ENCODE measurements around the gene CYP2B6.

Gene CYP2B6

DNA sequence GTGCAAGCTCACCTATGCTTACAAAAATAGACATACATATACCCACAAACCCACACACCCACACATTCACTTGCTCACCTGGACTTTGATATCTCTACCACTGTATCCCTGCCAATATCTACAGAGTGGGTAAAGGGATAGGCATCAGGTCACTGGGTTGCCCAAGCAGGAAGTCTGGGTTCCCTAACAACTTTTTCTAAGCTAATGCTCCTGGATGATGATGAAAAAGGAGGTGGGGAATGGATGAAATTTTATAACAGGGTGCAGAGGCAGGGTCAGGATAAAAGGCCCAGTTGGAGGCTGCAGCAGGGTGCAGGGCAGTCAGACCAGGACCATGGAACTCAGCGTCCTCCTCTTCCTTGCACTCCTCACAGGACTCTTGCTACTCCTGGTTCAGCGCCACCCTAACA is at the start of gene CYP2B6:
Gene CYP2B6 (plus strand): TSS at position 311 of the 410 bp plus-strand sequence. CDS start 24 bp downstream, at position 335.
- H3K27me3 ChIP-seq (ENCODE audit: insufficient read depth, low read length, poor library complexity) = no peaks in the 10 kb centered on the region
- no peak for ATAC-seq (ENCODE audit: insufficient read depth, low read depth)

DNA sequence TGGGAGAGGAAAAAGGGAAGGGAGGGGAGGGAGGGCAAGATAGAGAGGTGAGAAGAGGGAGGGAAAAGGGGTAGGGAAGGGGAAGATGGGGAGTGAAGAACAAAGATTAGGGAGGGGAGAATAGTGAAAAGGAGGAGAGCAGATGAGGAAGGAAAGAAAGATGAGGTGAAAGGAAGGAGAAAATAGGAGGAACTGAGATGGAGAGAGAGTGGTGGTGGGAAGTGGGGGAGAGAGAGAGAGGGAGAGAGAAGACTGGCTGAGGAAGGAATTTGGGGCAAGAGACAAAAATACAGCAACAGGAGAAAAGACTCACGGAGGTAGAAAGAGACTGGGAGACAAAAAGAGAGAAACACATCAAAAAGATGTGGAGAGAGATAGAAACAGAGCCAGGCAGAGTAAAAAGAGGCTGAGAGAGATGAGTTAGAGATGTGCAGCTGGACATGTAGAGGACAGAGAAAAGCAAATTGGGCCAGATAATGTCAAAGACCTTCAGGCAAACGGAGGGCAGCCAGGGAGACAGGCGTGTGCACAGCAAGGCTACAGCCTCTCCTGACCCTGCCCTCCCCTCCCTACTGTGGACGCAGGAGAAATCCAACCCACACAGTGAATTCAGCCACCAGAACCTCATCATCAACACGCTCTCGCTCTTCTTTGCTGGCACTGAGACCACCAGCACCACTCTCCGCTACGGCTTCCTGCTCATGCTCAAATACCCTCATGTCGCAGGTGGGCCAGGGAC is 49.4 kb upstream of the CYP2B6 start:
- no peak for ATAC-seq (ENCODE audit: insufficient read depth, low read depth)
- no peak overlapping the region for H2AFZ ChIP-seq (ENCODE audit: low read depth, low read length)
- no peaks in the 10 kb centered on the region for H4K20me1 ChIP-seq (ENCODE audit: insufficient read depth, low read length)
- no peak overlapping the region for H3K9ac ChIP-seq (ENCODE audit: low read depth, low read length)
- TF ChIP-seq EZH2 (IDR thresholded peaks at IDR 0.05; ENCODE audit: borderline replicate concordance, low read depth, low read length, severe bottlenecking) = no peak
- TF ChIP-seq, protein P1, sequence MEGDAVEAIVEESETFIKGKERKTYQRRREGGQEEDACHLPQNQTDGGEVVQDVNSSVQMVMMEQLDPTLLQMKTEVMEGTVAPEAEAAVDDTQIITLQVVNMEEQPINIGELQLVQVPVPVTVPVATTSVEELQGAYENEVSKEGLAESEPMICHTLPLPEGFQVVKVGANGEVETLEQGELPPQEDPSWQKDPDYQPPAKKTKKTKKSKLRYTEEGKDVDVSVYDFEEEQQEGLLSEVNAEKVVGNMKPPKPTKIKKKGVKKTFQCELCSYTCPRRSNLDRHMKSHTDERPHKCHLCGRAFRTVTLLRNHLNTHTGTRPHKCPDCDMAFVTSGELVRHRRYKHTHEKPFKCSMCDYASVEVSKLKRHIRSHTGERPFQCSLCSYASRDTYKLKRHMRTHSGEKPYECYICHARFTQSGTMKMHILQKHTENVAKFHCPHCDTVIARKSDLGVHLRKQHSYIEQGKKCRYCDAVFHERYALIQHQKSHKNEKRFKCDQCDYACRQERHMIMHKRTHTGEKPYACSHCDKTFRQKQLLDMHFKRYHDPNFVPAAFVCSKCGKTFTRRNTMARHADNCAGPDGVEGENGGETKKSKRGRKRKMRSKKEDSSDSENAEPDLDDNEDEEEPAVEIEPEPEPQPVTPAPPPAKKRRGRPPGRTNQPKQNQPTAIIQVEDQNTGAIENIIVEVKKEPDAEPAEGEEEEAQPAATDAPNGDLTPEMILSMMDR (IDR thresholded peaks at IDR 0.05; ENCODE audit: borderline replicate concordance, extremely low read depth, low read length, poor library complexity, severe bottlenecking) = no peak
- no peak overlapping the region for H3K4me2 ChIP-seq (ENCODE audit: insufficient read depth, low read length)
- H3K9me3 ChIP-seq (ENCODE audit: insufficient read depth, low read length, severe bottlenecking) = no peaks in the 10 kb centered on the region
- DNase-seq = no peak
- no peaks in the 10 kb centered on the region for H3K4me1 ChIP-seq (ENCODE audit: insufficient read depth, low read length)
- no peak overlapping the region for H3K4me3 ChIP-seq (ENCODE audit: low read depth in 1 of 2, low read length in 2 of 2)
- H3K79me2 ChIP-seq (ENCODE audit: insufficient read depth, low read length) = no peaks in the 10 kb centered on the region
- H3K27me3 ChIP-seq (ENCODE audit: insufficient read depth, low read length, poor library complexity) = no peaks in the 10 kb centered on the region
- no peak overlapping the region for H3K27ac ChIP-seq (ENCODE audit: low read length)
- no peaks in the 10 kb centered on the region for H3K36me3 ChIP-seq (ENCODE audit: insufficient read depth, low read length)

More for the DNA sequence above, at the start of gene CYP2B6:
- TF ChIP-seq, protein P1 (IDR thresholded peaks at IDR 0.05; ENCODE audit: borderline replicate concordance, extremely low read depth, low read length, poor library complexity, severe bottlenecking) = no peak
- TF ChIP-seq EZH2 (IDR thresholded peaks at IDR 0.05; ENCODE audit: borderline replicate concordance, low read depth, low read length, severe bottlenecking) = no peak
- Histone ChIP-seq H4K20me1 (ENCODE audit: insufficient read depth, low read length) (no peaks in the 10 kb centered on the region), H3K4me1 (ENCODE audit: insufficient read depth, low read length) (no peaks in the 10 kb centered on the region), H3K9ac (ENCODE audit: low read depth, low read length) (no peak within 1 kb of the TSS), H3K27ac (ENCODE audit: low read length) (no peak within 1 kb of the TSS), H2AFZ (ENCODE audit: low read depth, low read length) (no peak within 1 kb of the TSS), H3K9me3 (ENCODE audit: insufficient read depth, low read length, severe bottlenecking) (no peaks in the 10 kb centered on the region), H3K79me2 (ENCODE audit: insufficient read depth, low read length) (no peaks in the 10 kb centered on the region), H3K4me3 (ENCODE audit: low read depth in 1 of 2, low read length in 2 of 2) (no peak within 1 kb of the TSS), H3K4me2 (ENCODE audit: insufficient read depth, low read length) (no peak within 1 kb of the TSS), H3K36me3 (ENCODE audit: insufficient read depth, low read length) (no peaks in the 10 kb centered on the region)
- no peak for DNase-seq

GRCh38 chr19:40945645-40946044 is 45.4 kb upstream of the CYP2B6 start:
- Histone ChIP-seq H3K27me3 (ENCODE audit: insufficient read depth, low read length, poor library complexity) (no peaks in the 10 kb centered on the region), H3K27ac (ENCODE audit: low read length) (no peak overlapping the region), H3K4me1 (ENCODE audit: insufficient read depth, low read length) (no peaks in the 10 kb centered on the region), H3K4me3 (ENCODE audit: low read depth in 1 of 2, low read length in 2 of 2) (no peak overlapping the region), H2AFZ (ENCODE audit: low read depth, low read length) (no peak overlapping the region), H3K9ac (ENCODE audit: low read depth, low read length) (no peak overlapping the region), H3K4me2 (ENCODE audit: insufficient read depth, low read length) (no peak overlapping the region), H3K36me3 (ENCODE audit: insufficient read depth, low read length) (no peaks in the 10 kb centered on the region), H4K20me1 (ENCODE audit: insufficient read depth, low read length) (no peaks in the 10 kb centered on the region), H3K79me2 (ENCODE audit: insufficient read depth, low read length) (no peaks in the 10 kb centered on the region), H3K9me3 (ENCODE audit: insufficient read depth, low read length, severe bottlenecking) (no peaks in the 10 kb centered on the region)
- TF ChIP-seq EZH2 (IDR thresholded peaks at IDR 0.05; ENCODE audit: borderline replicate concordance, low read depth, low read length, severe bottlenecking) = no peak
- TF ChIP-seq, protein P1 (IDR thresholded peaks at IDR 0.05; ENCODE audit: borderline replicate concordance, extremely low read depth, low read length, poor library complexity, severe bottlenecking) = no peak
- no peak for DNase-seq
- no peak for ATAC-seq (ENCODE audit: insufficient read depth, low read depth)
